GM18502 (cell line): Measurements from ENCODE around the gene GJB6.

Source experiments
- ATAC-seq: cut with Tn5 transposase; IDR thresholded peaks from one replicate; pipeline ENCODE4 v1.9.1; 2021; ENCODE audit warnings: mild to moderate bottlenecking; ENCODE audit not compliant: unreplicated experiment, poor library complexity

The GJB6 gene

DNA sequence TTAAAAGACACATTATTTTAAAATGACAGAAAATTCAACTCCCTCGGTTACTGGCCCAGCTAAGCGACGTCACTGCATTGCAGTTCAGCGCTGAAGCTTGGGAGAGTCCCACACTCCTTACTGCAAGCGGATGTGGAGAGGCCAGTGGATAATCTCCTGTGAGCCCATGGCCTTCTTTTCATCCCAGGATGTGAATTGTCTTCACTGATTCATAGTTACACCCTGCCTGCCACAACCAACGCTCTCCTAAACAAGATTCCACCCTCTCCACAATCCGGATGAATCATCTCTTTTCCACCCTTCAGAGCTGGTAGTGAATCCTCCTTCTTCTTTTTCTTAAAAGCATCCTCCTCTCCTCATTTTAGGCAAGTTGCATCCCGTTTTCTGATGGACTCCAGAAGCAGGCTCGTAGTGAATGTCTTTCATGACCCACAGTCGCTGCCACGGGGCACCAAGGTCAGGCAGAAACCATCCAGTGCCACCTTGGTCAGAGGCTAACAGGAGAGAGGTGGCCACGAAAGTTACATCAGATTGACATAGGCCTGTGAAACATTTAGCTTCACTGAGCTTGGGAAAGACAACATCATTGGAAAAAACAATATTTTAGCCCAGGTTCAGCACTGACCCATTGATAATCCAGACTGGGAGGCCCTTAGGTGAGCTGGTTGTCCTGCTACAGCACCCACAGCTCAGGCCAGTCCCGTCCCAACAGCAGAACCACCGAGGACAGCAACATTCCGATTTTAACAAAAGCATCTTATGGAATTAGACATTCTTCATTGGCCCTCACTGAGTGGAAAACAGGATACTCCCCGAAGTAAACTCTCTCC, 41.4 kb downstream of the GJB6 start:
- no peak for ATAC-seq

DNA sequence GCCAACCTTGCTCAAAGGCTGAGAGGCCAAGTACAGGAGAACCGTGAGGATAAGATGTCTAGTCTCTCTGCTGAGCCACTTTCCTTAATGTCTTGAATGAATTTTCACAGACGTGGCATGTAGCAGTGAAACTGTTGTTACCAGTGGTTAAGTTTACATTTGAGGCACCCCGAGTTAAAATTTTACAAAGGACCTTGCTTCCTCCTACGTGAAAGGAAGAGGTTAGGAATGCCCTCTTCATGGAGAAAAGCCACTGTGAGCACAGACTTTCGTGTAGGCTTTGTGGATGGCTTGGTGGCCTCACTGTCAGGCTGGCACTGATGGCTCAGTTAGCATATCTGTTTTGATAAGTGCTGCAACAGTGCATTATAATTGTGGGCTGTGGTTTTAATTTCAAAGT, 42.0 kb downstream of the GJB6 start:
- ATAC-seq: no peak

DNA sequence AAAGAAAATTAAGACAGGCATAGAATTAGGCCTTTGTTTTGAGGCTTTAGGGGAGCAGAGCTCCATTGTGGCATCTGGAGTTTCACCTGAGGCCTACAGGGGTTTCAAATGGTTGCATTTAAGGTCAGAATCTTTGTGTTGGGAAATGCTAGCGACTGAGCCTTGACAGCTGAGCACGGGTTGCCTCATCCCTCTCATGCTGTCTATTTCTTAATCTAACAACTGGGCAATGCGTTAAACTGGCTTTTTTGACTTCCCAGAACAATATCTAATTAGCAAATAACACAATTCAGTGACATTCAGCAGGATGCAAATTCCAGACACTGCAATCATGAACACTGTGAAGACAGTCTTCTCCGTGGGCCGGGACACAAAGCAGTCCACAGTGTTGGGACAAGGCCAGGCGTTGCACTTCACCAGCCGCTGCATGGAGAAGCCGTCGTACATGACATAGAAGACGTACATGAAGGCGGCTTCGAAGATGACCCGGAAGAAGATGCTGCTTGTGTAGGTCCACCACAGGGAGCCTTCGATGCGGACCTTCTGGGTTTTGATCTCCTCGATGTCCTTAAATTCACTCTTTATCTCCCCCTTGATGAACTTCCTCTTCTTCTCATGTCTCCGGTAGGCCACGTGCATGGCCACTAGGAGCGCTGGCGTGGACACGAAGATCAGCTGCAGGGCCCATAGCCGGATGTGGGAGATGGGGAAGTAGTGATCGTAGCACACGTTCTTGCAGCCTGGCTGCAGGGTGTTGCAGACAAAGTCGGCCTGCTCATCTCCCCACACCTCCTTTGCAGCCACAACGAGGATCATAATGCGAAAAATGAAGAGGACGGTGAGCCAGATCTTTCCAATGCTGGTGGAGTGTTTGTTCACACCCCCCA, 43.2 kb downstream of the GJB6 start:
- ATAC-seq: no peak

DNA sequence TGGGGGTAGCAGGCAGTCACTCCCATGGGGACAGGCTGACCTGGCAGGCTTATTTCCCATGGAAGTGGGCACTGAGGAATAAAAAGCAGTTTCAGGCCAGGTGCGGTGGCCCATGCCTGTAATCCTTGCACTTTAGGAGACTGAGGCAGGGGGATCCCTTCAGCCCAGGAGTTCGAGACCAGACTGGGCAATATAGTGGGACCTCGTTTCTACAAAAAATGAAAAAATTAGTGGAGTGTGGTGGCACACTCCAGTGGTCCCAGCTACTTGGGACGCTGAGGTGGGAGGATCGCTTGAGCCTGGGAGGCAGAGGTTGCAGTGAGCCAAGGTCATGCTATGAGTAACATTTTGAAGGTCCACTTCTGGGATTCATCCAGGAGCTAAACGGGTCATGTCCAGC, 45.3 kb downstream of the GJB6 start:
- no peak for ATAC-seq

DNA sequence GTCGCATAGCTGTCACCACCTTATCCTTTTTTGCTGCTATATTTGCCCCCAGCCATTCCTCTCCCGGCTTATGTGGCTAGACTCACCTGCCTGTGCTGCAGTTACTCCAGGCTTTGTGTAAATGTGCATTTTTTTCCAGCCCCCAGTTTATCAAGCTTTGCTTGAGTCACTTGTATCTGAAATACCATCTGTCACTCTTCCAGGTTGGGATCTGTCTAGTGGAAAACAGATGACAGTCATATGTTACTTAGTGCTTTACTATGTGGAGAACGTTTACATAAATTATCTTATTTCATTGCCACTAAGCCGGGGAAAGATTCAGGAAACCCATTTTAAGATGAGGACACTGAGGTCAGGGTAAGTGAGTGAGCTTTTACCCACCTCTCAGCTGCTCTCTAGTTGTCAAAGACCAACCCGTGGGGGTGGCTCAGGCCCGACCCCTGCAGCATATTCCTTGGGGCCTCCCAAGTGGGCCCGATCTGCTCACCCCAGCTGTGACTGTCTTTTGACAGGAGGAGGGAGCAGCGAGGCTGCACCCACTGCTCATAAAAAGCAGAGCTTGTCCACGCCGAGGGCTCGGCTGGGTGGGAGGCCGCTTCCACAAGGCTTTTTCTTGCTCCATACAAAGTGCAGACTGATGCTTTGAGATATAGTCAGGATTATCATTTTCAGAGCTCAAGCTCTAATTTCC, 46.6 kb downstream of the GJB6 start:
- no peak for ATAC-seq

DNA sequence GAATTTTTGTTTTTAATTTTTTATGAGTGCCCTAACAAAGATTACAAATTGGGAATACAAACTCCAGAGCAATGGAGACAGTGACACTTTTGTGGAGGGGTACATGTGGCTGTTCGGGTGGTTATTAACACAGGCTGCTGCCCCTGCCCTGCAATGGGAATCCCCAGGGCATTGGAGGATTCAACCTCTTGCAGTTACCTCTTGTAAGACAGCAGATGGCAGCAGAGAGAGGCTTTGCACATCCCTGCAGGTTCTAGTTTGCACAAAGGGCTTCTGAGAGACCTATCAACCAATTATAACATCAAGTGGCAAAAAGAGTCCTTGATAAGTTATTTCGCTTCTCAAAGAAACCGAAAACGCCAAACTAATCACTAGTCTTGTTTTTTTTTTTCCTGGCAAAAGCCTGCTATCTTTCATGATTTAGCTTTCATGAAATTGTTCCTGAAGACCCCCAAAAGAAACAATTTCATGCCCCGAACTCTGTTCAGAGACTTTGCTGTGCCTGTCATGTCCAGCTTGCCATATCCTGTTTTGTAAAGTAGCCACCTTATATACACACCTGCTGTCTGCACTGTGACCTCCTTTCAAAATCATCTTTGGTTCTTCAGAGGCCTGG, 49.8 kb downstream of the GJB6 start:
- peak; percentile 92 for ATAC-seq

DNA sequence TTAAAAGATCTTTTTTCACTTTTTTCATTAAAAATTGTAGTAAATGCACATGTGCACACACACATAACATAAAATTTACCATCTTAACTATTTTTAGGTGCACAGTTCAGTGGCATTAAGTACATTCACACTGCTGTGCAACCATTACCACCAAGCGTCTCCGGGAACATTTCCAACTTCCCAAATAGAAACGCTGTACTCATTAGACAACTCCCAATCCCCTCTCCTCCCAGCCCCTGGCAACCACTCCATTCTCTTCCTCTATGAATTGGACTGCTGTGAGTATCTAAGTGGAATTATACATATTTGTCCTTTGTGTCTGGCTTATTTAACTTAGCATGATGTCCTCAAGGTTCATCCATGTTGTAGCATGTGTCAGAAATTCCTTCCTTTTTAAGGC, 50.9 kb downstream of the GJB6 start:
- no peak for ATAC-seq

DNA sequence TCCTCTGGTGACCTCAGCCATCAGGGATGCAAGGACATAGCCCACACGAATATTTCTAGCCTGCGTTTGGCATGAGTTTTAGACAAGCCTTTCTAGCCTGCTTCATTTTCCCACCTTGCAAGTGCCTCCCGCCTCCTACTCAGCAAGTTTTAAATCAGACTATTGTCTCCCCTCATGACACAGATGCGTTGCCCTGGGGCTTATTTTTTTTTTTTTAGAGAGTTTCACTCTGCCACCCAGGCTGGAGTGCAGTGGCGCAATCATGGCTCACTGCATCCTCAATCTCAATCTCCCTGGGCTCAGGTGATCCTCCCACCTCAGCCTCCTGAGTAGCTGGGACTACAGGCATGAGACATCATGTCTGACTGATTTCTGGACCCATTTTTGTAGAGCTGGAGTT, 54.0 kb downstream of the GJB6 start:
- no peak for ATAC-seq

DNA sequence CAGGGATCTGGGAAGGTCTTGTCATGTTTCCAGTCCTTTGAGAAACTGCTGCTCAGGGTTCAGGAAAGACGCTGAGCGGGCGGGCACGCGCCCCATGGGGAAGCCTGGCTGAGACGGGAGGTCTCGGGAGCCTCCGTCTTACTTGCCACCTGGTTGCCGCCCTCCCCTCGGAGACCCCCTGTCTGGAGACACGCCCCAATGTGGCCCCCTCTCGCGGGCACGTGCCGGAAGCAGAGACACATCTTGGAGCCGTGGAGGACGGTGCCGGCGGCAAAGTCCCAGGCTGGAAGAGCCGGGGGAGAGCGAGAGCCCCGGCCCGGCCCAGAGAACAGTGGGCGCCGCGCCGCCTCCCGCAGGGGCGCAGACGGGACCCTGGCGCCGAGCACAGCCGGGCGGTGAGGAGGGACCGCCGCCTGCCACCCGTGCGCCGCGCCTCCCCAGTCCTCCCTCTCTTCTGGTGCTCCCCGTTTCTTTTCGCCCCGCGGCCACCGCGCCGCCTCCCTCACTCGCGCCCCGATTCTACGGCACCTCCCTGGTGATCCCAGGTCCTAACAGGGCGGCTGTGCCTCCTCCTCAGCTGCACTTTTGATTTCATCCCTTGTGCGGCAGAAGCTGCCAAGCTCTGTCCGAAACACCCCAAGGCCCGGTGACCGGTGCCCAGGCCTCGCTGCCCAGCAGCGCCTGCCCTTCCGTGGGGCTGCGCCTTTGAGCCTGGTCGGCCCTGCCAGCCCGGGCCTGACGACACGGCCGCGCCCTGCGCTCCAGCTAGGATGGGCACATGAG, 54.9 kb downstream of the GJB6 start:
- ATAC-seq: no peak

DNA sequence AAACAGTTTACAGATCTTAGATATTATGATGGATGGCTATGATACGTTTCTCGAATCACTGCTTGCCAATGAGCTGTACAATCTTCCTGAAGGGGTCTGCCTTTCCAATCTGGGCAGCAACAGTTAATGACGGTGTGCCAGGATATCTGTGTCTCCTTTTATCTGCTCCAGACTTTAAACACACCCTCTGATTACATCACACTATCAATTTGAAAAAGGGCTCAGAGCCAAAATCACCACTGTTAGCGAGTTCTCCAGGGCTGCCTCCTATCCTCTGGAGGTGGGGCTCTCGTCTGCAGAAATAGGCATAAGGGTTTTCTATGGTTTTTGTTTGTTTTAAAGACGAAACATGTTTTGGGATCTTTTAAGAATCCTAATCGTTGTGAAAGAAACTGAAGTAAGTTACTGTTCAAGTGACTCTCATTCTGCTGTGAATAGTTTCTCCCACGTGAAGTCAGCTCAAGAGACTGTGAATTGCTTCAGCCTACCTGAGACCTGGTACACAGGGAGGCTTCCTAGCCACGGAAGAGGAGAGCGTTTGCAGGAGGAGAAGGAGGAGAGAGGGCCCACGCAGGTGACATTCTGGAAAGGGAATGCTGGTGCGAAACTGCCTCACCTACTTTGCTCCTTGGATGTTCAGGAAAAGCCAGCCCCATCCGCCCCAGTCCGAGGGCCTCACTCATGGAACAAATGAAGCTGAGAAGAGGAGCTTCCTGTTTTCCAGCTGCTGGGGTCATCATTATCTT, 56.0 kb downstream of the GJB6 start:
- ATAC-seq: no peak

DNA sequence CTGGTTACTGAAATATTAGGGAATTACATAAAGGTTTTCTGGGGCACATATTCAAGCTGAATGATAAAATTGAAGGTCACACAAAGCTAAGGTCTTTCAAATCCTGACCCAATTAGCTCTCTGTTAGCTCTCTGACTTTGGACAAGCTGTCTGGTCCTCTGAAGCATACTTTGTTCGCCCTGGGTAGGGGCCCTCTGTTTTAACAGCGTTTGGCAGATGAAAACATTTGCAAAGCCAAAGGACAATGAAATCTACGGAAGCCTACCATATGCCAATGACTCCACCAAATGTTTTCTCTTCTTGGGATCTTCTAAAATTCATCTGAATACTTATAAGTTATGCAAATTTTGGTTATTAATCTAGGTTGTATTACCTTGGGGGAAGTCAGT, 56.7 kb downstream of the GJB6 start:
- no peak for ATAC-seq

DNA sequence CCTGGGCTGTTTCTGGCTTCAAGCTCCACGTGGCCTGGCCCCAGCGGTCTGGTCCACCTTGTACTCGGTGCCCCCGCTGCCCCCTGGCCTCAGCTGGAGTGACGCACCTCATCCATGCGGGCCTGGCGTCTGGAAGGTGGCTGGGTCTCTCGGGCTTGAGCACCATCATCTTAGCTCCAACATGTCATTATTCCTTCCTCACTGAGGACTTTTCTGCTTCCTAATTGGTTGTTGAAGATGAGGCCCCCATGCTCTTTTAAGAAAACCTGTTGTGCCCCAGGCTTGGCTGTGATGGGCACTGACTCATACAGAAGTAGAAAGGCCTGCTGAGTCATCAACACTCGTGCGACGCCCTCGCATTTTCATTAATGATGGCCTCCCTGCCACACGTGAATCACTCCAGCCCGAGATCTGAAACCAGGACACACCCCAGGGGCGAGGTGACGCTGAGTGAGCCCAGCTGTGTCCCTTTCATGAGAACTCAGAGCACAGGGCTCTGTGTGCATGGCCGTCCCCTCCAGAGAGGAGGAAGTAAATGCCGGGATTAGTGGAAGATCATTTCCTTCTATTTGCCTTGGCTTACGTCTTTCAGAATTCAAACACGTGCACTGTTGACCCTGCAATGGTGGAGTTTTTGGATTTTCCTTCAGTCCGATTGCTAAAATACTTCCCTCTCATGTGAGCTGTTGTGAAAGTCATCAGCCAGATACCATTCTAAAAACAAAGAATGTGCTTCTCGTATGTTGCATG, 57.3 kb downstream of the GJB6 start:
- peak; percentile 90 for ATAC-seq

DNA sequence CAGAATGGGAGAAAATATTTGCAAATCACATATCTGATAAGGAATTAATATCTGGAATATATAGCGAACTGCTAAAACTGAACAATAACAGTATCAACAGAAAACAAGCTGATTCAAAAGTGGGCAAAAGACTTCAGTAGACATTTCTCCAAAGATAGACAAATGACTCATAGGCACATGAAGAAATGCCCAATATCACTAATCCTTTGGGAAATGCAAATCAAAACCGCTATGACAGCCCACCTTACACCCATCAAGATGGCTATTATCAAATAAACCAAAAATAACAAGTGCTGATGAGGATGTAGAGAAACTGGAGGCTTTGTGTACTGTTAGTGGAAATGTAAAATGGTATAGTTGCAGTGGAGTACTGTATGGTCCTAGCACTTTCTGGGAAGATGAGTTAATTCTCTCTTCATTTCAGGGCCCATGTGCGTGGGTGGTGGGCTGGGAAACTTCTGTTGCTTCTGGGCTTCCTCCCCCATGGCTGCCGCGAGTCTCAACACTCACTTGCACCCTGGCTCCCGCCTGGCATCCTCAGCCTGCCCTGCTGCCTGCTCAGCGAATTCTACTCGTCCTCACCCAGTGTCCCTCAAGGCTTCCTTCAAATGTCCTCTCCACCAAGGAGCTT, 58.9 kb downstream of the GJB6 start:
- no peak for ATAC-seq
